GM20000 (cell line): ENCODE data around the gene HPF1.

ENCODE experiments used
- DNase-seq: peaks from one replicate; pipeline ENCODE4 v3.0.0; 2012; ENCODE audit warnings: low spot score
- CTCF ChIP-seq: IDR thresholded peaks from 2 replicates; pipeline ENCODE4 v1.5.1; 2012; ENCODE audit warnings: mild to moderate bottlenecking, control low read depth; ENCODE audit errors: extremely low read depth, missing control alignments

Gene HPF1

GRCh38 chr4:169730564-169730963 lies 27.2 kb downstream of the HPF1 start:
- TF ChIP-seq CTCF: no peak
- DNase-seq: no peak

GRCh38 chr4:169727616-169728015 lies 30.1 kb downstream of the HPF1 start:
- no peak for TF ChIP-seq CTCF

GRCh38 chr4:169724260-169724659 lies 33.5 kb downstream of the HPF1 start:
- no peak for DNase-seq
- no peak for TF ChIP-seq CTCF

More at GRCh38 chr4:169727616-169728015, 30.1 kb downstream of the HPF1 start:
- no peak for DNase-seq

- no peak for TF ChIP-seq CTCF
- no peak for DNase-seq
Measured at GRCh38 chr4:169723207-169723965, 34.4 kb downstream of the HPF1 start.

- TF ChIP-seq CTCF: no peak
- DNase-seq: no peak
Measured at GRCh38 chr4:169720529-169720928, 37.2 kb downstream of the HPF1 start.

- DNase-seq: no peak
- TF ChIP-seq CTCF: no peak
Measured at GRCh38 chr4:169716677-169717076, 41.1 kb downstream of the HPF1 start.

GRCh38 chr4:169715826-169716225 lies 41.9 kb downstream of the HPF1 start:
- DNase-seq: no peak
- TF ChIP-seq CTCF: no peak
